GM18498 (cell line): ENCODE results near the gene FARSB.
"Not testable (repeated sequence)": the region's sequence is repeated elsewhere in the genome, so short reads cannot be mapped to it uniquely, and the experiment has no call there.

Source experiments
- ATAC-seq: cut with Tn5 transposase; IDR thresholded peaks from one replicate; pipeline ENCODE4 v1.9.1; 2021; ENCODE audit warnings: mild to moderate bottlenecking, moderate library complexity; ENCODE audit not compliant: unreplicated experiment

FARSB gene

GRCh38 chr2:222609381-222609780 lies 46.5 kb downstream of the FARSB start:
- ATAC-seq, result no peak

GRCh38 chr2:222608081-222608480 lies 47.8 kb downstream of the FARSB start:
- no peak for ATAC-seq

DNA sequence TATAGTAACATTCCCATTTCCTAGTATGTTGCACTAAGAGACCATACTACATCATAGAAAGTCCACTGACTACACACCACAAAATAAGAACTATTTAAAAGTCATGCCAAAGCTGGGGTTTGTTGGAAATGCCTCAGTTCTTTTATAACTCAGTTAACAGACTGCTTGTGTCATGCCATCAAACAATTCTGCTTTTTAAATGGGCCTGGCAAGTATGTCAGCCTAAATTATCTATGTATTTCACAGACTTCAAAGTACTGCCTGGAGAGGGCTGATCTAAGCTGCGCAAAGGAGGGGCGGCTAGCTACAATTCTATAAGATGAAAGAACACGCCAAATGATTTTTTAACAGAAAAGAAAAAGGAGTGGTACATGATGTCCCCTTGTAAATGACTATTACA lies 49.6 kb downstream of the FARSB start:
- ATAC-seq, result no peak

GRCh38 chr2:222604749-222605515 lies 51.0 kb downstream of the FARSB start:
- ATAC-seq, result no peak

DNA sequence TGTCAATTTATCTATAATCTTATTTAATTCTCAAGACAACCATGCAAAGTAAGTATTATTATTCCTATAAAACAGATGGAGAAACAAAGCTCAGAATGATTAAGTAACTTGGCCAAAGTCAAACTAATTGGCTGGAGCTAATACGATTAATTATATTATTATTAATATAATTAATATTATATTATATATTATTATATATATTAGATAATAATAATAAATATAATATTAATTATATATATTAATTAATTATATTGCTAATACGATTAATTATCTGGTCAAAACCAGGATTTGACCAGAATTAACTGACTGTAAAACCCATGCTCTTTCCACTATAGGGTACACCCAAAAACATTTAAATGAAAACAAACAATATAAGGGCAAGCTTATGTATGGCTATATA lies 52.4 kb downstream of the FARSB start:
- ATAC-seq, result no peak

- ATAC-seq, result no peak
These were observed 57.3 kb downstream of the FARSB start for GRCh38 chr2:222598611-222599010.

- ATAC-seq, result no peak
These were observed 60.3 kb downstream of the FARSB start for GRCh38 chr2:222595581-222595980.

DNA sequence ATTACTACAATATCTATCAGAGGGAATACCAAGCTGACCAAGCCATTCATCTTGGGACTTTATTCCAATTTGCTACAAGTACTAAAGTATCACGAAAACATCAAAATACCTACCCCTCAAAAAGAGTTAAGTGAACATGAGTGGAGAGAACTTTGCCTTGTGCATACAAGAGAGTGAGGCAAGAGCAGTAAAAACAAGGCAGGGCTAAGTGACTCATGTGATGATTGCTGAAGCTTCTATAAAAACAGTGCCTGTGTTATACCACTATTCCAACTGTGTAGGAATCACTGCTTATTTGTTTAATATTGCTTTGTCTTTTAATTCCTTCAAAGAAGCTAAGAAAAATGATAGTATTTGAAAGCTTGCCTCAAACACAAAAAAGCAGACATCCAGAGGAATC lies 61.2 kb downstream of the FARSB start:
- ATAC-seq, result no peak

DNA sequence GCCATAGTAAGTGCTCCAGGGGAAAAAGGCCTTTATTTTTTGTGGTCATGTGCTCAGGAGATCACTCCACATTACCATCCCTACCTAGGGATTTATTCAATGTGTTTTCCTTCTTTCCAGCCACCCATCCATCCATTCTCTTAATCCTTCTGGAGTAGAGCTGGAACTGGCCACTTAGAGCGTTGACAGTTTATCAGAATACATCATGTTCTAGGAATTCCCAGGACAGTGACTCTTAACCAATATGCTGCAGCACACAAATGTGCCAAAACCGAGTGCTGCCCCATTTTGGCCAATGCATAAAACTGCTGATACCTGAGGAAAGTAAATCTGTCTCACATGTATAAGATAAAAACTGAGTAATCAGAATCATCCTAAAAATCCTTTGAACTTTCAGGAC lies 63.7 kb downstream of the FARSB start:
- ATAC-seq, result no peak

DNA sequence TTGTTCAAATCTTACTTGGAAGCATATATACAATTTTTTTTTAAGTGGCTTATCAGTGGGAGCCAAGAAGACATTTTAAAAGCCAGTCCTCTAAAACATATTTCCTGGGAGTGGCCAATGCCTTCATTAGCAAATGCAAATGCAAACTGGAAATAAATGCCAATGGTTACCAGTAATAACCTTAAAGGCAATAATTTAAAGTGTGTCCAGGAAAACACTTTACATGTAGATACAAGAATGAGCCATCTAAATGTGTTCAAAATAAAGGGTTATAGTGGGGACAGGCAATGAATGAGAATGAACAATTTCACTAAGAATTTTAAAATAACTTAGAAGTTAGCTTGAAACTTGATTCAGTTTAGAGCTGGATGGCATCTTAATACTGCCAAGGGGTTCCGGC lies 64.2 kb downstream of the FARSB start:
- ATAC-seq, result no peak

DNA sequence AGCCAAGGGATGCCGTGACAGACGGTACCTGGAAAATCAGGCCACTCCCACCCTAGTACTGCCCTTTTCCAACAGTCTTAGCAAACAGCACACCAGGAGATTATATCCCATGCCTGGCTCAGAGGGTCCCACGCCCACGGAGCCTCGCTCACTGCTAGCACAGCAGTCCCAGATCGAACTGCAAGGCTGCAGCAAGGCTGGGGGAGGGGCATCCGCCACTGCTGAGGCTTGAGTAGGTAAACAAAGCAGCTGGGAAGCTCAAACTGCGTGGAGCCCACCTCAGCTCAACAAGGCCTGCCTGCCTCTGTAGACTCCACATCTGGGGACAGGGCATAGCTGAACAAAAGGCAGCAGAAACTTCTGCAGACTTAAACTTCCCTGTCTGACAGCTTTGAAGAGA lies 71.3 kb downstream of the FARSB start:
- ATAC-seq, result not testable (repeated sequence)

GRCh38 chr2:222582928-222583327 lies 73.0 kb downstream of the FARSB start:
- ATAC-seq, result no peak

DNA sequence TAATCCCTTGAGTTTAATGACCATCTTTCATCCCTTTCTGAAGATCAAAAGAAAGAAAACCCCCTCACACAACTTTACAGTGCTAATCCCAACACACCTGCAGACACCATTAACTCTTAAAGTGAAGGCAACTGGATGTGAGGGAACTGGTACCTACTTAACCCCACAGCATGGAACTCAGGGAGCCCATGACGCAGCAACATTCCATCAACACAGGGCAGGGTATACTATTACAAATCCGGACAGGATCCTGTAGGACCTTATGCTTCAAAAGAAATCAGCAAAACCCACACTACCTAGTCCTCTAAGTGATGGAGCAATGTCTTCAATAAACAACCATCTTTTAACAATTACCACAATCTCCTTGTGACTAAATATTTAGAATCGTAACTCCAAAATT lies 78.6 kb downstream of the FARSB start:
- no peak for ATAC-seq

DNA sequence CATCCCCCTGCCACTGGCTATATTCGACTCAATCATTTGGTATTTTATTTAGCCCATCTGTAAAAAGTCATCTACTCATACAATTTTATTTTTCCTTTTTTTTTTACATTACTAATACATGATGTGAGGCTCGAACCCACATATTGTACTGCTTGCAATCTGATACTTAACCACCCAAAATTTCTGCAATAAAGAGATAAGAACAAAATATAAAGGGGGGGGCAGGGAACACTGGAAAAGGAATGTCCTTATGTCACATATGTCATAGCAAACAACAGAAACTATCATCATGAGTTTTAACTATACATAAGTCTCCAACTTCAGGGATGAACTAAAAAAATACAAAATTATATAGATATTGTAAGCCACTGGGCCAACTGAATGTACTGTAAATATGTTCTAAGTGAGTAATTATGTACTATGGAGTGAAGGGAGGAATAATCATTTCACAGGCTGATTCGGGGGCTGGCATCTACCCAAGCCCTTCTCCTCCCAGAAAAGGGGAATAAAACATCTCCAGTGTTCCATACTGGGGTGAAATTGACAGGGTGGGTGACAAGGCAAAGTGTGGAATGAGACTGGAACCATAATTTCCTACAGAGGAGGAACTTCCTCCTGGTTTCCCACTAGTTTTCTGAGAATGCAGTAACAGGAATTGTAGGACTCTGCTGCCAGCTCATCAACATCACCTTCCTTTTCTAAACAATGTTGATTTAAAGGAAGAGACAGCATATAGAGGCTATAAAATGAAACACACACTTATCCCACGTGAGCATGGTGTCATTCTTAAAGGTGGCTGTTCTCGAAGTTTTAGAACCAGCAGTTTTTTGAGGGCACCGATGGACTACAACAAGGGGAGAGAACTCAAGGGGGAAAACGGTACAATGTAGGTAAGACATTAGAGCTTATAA lies 79.5 kb downstream of the FARSB start:
- ATAC-seq, result no peak

GRCh38 chr2:222575618-222576017 lies 80.3 kb downstream of the FARSB start:
- ATAC-seq, result no peak

- no peak for ATAC-seq
These were observed 83.1 kb downstream of the FARSB start for GRCh38 chr2:222572751-222573174.

DNA sequence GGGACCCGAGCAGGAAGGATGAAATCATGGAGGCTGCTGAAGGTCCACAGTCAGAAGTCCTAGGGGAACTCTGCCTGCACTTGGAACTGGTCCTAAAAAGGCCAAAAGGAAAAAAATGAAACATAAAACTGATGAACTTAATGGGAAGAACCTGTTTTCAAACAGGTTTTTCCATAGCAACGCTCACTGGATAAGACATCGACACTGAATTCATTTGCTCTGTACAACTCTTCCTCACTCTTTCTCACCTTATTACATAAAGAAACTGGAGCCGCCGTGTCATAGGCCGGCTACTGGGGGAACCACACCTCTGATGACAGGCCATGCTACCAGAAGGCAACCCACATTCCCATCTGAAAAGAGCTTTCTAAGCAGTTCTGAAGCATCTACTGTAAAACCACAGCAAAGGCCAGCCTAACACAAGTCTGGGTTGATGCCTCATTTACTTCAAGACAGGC lies 83.6 kb downstream of the FARSB start:
- ATAC-seq, result no peak

GRCh38 chr2:222569826-222570225 lies 86.1 kb downstream of the FARSB start:
- ATAC-seq, result no peak

GRCh38 chr2:222568865-222569264 lies 87.0 kb downstream of the FARSB start:
- ATAC-seq, result no peak

DNA sequence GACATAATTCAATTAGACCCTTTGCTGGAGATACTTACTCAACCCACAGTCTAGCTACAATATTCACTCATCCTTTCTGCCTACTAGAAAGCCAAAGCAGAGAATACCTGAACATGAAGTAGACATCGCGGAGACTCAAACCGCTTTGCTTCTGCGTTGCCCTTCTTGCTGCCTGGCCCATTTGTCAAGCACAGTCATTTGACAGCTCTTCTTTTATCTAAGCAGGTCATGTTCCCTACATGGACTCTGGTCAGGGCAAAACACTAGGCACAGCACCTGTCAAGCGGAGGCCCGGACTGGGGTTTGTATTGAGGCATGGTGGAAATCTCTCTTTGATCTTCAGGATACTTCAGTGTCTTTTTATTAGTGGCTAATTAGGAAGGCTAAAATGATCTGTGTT lies 89.7 kb downstream of the FARSB start:
- ATAC-seq, result no peak

GRCh38 chr2:222563936-222564335 lies 92.0 kb downstream of the FARSB start:
- ATAC-seq, result no peak

DNA sequence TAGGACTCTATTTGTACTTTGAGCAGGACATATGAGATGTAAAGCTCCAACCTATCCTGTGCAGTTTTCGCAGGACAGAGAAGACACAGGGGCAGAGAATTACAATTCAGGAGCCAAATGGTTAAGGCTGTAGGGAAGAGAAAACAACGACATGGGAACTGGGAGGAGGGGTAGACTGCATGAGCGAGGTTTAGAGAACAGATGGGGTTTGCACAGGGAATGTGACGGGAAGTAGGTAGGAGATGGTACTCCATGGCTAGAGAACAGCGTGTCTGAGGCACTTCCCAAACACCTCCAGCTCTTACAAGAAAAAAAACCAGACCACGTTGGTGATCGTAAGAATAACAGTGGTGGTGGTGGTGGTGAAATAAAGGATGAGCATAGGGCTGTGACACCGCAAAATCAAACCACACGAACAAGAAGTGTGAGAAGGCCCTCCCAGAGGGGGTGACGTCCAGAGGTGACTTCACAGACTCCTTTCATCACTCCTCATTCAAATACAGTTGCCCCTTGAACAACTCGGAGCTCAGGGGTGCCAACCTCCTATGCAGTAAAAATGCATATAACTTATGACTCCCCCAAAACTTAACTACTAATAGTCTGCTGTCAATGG lies 92.7 kb downstream of the FARSB start:
- ATAC-seq, result no peak
